ENCODE data around the gene KIF6. TPM values are rescaled to one million over a fixed set of nuclear protein-coding genes. Genes with fewer than 3 reads are reported as not detected.
A peak's percentile ranks its signal among the peaks of the same experiment; 100 is the strongest.

Gene KIF6
- total RNA-seq = not detected

GRCh38 chr6:39724787-39725631 is at the start of gene KIF6:
Gene KIF6, minus strand, starts transcription at chr6:39725408. Its CDS starts 98 bp downstream, at chr6:39725310.
- H3K27me3 Mint-ChIP-seq = peaks cover 2% of the 10 kb centered on the region
- no peaks in the 10 kb centered on the region for H3K9me3 Mint-ChIP-seq
- CTCF ChIA-PET = no interaction called here

GRCh38 chr6:39773782-39774181 is 48.6 kb upstream of the KIF6 start:
- DNase-seq = no peak
- Mint-ChIP-seq H3K36me3 (ENCODE audit: low read depth) (no peaks in the 10 kb centered on the region), H3K27ac (no peak overlapping the region), H3K4me1 (no peaks in the 10 kb centered on the region), H3K4me3 (no peak overlapping the region), H3K27me3 (no peaks in the 10 kb centered on the region), H3K9me3 (no peaks in the 10 kb centered on the region)
- CTCF ChIA-PET = no interaction called here
- POLR2A ChIA-PET = no interaction called here

More at GRCh38 chr6:39724787-39725631, at the start of gene KIF6:
- POLR2A ChIA-PET = no interaction called here
- H3K4me1 Mint-ChIP-seq = peaks cover 2% of the 10 kb centered on the region
- H3K27ac Mint-ChIP-seq = no peak within 1 kb of the TSS
- H3K4me3 Mint-ChIP-seq = peak within 1 kb of the TSS; percentile 85
- peak; percentile 77 for DNase-seq
- H3K36me3 Mint-ChIP-seq (ENCODE audit: low read depth) = no peaks in the 10 kb centered on the region

DNA sequence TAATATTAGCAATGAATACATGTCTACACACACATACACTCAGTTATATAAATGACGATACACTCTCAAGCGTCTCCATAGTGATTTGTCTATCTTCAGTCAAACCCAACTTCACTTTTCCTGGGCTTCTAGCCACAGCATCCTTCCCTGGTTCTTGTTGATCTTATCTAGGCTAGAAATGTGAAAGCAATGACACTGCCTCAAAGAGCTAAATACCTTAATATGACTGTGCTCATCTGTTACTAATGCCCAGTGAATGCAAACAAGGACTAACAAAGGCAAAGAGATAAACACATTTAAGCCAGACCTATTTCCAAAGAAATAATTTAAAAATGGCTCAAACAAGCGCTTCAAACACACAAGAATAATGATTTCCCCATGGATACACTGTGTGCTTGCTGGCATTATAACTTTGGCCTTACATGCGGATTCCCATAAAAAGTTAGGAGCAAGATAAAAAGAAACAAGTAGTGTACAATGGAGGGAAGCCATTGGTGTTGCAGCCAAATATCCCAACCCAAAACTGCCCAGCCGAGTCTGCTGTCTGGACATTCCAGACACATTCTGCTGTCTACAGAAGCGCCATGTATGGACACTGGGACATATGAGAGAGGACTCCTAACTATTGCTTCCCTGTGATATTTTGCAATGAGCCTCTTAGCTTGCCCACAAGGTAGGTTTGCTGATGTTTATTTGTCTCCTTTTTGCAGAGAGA is 47.5 kb upstream of the KIF6 start:
- H3K27me3 Mint-ChIP-seq = no peaks in the 10 kb centered on the region
- no peak for DNase-seq
- no peak overlapping the region for H3K4me3 Mint-ChIP-seq
- no peak overlapping the region for H3K27ac Mint-ChIP-seq
- ChIA-PET POLR2A (no interaction called here), CTCF (no interaction called here)
- no peaks in the 10 kb centered on the region for H3K36me3 Mint-ChIP-seq (ENCODE audit: low read depth)
- H3K9me3 Mint-ChIP-seq = no peaks in the 10 kb centered on the region
- no peaks in the 10 kb centered on the region for H3K4me1 Mint-ChIP-seq

DNA sequence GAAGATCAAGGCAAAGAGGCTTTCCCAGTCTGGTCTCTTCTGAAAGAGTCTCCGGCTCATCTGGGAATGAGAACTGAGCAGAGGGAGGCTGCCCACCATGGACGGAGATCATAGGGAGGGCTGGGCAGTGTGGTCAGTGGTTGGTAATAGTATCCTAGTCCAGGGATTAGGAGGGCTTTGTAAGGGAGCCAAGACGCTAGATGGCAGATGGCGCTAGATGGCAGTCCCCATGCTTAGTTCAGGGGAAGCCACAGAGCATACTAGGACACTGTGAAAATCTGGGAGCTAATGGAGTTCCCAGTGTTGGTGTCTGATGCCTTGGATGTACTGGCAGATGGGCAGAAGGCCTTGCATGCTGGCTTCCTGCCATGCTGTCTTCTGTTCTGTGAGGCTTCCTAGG is 45.2 kb upstream of the KIF6 start:
- Mint-ChIP-seq H3K36me3 (ENCODE audit: low read depth) (no peaks in the 10 kb centered on the region), H3K4me3 (no peak overlapping the region), H3K4me1 (no peaks in the 10 kb centered on the region), H3K27ac (no peak overlapping the region), H3K27me3 (no peaks in the 10 kb centered on the region), H3K9me3 (no peaks in the 10 kb centered on the region)
- ChIA-PET CTCF (no interaction called here), POLR2A (no interaction called here)
- DNase-seq = no peak

DNA sequence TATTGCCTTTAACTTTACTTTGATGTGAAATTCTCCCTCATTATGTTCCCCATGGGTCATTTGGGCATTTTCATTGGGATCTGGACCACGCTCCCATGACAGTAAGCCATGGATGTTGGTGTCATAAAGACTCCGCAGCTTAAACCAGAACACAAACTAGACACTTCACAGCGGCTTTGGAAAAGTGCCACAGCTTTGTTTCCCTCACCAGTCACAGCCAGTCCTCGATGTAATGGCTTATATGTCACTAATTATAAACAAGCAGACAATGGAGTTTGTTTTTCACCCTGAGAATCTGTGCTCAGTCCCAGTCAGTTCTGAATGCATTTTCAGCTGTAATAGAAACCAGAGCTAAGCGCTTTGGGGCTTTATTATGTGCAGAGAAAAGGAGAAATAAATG is 43.8 kb upstream of the KIF6 start:
- CTCF ChIA-PET = interaction anchor here (0.6 kb wide), 1 partner anchor 549 kb away, joined by 3 read pairs; no protein-coding TSS in a partner anchor
- H3K27me3 Mint-ChIP-seq = no peaks in the 10 kb centered on the region
- no peaks in the 10 kb centered on the region for H3K4me1 Mint-ChIP-seq
- DNase-seq = no peak
- no peak overlapping the region for H3K4me3 Mint-ChIP-seq
- no peak overlapping the region for H3K27ac Mint-ChIP-seq
- POLR2A ChIA-PET = no interaction called here
- H3K9me3 Mint-ChIP-seq = no peaks in the 10 kb centered on the region
- H3K36me3 Mint-ChIP-seq (ENCODE audit: low read depth) = no peaks in the 10 kb centered on the region

- POLR2A ChIA-PET = no interaction called here
- CTCF ChIA-PET = no interaction called here
- Mint-ChIP-seq H3K27me3 (no peaks in the 10 kb centered on the region), H3K36me3 (ENCODE audit: low read depth) (no peaks in the 10 kb centered on the region), H3K4me3 (no peak overlapping the region), H3K27ac (no peak overlapping the region), H3K9me3 (no peaks in the 10 kb centered on the region), H3K4me1 (no peaks in the 10 kb centered on the region)
- no peak for DNase-seq
Observed at GRCh38 chr6:39765508-39766065, 40.4 kb upstream of the KIF6 start.

GRCh38 chr6:39760226-39760952 is 35.2 kb upstream of the KIF6 start:
- CTCF ChIA-PET = no interaction called here

DNA sequence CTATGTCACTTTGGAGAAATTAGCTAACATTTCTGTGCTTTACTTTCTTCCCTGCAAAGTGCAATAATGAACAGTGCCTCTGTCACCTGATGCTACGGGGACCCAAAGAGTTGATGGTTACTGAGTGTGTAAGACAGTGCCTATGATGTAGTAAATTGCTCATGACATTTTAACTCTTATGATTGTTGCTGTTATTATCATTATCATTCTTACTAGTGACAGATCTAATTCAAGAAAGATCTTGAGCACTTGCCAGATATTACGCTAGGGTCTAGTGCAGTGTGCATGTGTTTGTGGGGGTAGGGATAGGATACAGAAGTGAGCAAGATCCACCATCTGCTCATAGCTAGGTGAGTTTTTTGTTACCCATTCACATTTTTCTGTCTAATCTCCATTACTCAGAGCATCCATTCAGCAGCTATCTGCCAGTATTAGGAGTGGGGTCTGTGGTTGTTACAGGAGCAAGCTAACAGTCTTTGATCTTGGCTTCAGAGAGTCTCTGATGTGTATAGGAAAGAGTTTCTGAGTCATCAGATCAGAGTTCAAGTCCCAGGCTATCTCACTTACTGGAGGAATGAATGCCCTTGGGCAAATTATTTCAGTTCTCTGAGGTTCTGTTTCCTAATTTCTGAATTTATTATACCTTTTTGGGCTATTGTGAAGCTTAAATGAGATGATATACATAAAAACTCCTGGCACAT is 33.8 kb upstream of the KIF6 start:
- ChIA-PET POLR2A (no interaction called here), CTCF (no interaction called here)
- Mint-ChIP-seq H3K4me1 (no peaks in the 10 kb centered on the region), H3K27ac (no peak overlapping the region), H3K36me3 (ENCODE audit: low read depth) (no peaks in the 10 kb centered on the region), H3K9me3 (no peaks in the 10 kb centered on the region), H3K27me3 (no peaks in the 10 kb centered on the region), H3K4me3 (no peak overlapping the region)
- no peak for DNase-seq

More at GRCh38 chr6:39760226-39760952, 35.2 kb upstream of the KIF6 start:
- POLR2A ChIA-PET = no interaction called here
- Mint-ChIP-seq H3K9me3 (no peaks in the 10 kb centered on the region), H3K27me3 (no peaks in the 10 kb centered on the region), H3K27ac (no peak overlapping the region), H3K4me3 (no peak overlapping the region), H3K36me3 (ENCODE audit: low read depth) (no peaks in the 10 kb centered on the region), H3K4me1 (no peaks in the 10 kb centered on the region)
- DNase-seq = no peak

GRCh38 chr6:39756582-39756981 is 31.4 kb upstream of the KIF6 start:
- no peaks in the 10 kb centered on the region for H3K4me1 Mint-ChIP-seq
- no peaks in the 10 kb centered on the region for H3K36me3 Mint-ChIP-seq (ENCODE audit: low read depth)
- no peak overlapping the region for H3K27ac Mint-ChIP-seq
- ChIA-PET CTCF (no interaction called here), POLR2A (no interaction called here)
- H3K4me3 Mint-ChIP-seq = no peak overlapping the region
- no peaks in the 10 kb centered on the region for H3K9me3 Mint-ChIP-seq
- no peaks in the 10 kb centered on the region for H3K27me3 Mint-ChIP-seq
- DNase-seq = no peak

DNA sequence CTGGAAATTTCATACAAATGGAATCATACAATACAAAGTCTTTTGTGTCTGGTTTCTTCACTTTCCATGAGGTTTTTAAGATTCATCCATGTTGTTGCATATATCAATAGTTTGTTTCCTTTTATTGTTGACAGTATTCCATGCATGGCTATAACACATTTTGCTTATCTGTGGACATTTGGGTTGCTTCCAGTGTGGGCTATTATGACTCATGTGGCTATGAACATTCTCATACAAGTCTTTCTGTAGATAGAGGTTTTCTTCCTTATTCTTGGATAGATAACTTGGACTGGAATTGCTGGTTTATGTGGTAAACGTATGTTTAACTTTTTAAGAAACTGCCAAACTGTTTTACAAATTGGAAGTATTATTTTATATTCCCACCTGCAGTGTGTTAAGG is 30.0 kb upstream of the KIF6 start:
- Mint-ChIP-seq H3K36me3 (ENCODE audit: low read depth) (no peaks in the 10 kb centered on the region), H3K27me3 (no peaks in the 10 kb centered on the region), H3K27ac (no peak overlapping the region), H3K4me3 (no peak overlapping the region), H3K9me3 (no peaks in the 10 kb centered on the region), H3K4me1 (no peaks in the 10 kb centered on the region)
- ChIA-PET POLR2A (no interaction called here), CTCF (no interaction called here)
- no peak for DNase-seq

DNA sequence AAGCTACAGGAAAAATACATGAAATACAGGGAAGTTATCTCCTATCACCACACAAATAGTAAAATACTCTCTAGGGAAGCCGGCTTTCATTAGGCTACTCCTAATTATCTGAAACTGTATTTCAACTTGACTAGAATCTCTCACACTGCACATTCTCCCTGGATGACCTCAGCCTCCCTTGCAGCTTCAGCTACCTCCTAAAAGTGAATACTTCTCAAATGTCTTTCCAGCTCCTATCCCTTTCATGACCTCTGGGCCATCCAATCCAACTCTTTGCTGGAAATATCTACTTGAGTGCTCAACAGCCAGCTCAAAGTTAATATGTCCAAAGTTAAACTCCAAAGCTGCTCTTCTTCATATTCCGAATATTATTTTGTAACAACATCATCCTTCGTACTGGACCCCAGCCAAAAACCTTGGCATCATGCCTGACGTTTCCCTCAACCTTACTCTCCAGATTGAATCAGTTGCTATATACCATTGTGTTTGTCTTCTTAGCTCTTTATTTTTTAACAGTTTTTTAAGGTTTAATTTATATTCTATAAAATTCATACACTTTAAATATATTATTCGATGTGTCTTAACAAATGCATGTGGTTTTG is 29.4 kb upstream of the KIF6 start:
- POLR2A ChIA-PET = no interaction called here
- no peaks in the 10 kb centered on the region for H3K9me3 Mint-ChIP-seq
- no peaks in the 10 kb centered on the region for H3K36me3 Mint-ChIP-seq (ENCODE audit: low read depth)

GRCh38 chr6:39753725-39754045 is 28.5 kb upstream of the KIF6 start:
- Mint-ChIP-seq H3K27me3 (no peaks in the 10 kb centered on the region), H3K36me3 (ENCODE audit: low read depth) (no peaks in the 10 kb centered on the region), H3K4me3 (no peak overlapping the region), H3K4me1 (no peaks in the 10 kb centered on the region), H3K27ac (no peak overlapping the region), H3K9me3 (no peaks in the 10 kb centered on the region)
- ChIA-PET POLR2A (no interaction called here), CTCF (no interaction called here)
- DNase-seq = no peak

More for the DNA sequence above, 29.4 kb upstream of the KIF6 start:
- no peaks in the 10 kb centered on the region for H3K4me1 Mint-ChIP-seq
- H3K27ac Mint-ChIP-seq = no peak overlapping the region
- DNase-seq = no peak
- CTCF ChIA-PET = no interaction called here
- H3K4me3 Mint-ChIP-seq = no peak overlapping the region
- H3K27me3 Mint-ChIP-seq = no peaks in the 10 kb centered on the region

Measured in activated CD4-positive, alpha-beta memory T cell treated with anti-CD3 and anti-CD28 coated beads, Interleukin-2, amount 10 ng/mL, durations not matched to agents 7 days and 5 days (primary cell).